IPS-15b (cell line): ENCODE results near the gene GOLPH3.

Source experiments
- H3K27me3 ChIP-seq: one replicate; pipeline ENCODE4 v1.6.1; 2013; ENCODE audit warnings: low read length; ENCODE audit not compliant: control insufficient read depth, insufficient read depth
- H3K36me3 ChIP-seq: one replicate; pipeline ENCODE4 v1.6.1; 2013; ENCODE audit warnings: low read length; ENCODE audit not compliant: control insufficient read depth, insufficient read depth
- H3K4me1 ChIP-seq: one replicate; pipeline ENCODE4 v1.6.1; 2013; ENCODE audit warnings: mild to moderate bottlenecking, low read length; ENCODE audit not compliant: control insufficient read depth, insufficient read depth
- H3K4me3 ChIP-seq: one replicate; pipeline ENCODE4 v1.5.1; 2013; ENCODE audit warnings: low read depth, low read length
- H3K9ac ChIP-seq: one replicate; pipeline ENCODE4 v1.6.1; 2013; ENCODE audit warnings: low read depth, mild to moderate bottlenecking, low read length
- H3K9me3 ChIP-seq: one replicate; pipeline ENCODE4 v1.6.1; 2013; ENCODE audit warnings: mild to moderate bottlenecking, low read length; ENCODE audit not compliant: control insufficient read depth, insufficient read depth

GOLPH3 gene

DNA sequence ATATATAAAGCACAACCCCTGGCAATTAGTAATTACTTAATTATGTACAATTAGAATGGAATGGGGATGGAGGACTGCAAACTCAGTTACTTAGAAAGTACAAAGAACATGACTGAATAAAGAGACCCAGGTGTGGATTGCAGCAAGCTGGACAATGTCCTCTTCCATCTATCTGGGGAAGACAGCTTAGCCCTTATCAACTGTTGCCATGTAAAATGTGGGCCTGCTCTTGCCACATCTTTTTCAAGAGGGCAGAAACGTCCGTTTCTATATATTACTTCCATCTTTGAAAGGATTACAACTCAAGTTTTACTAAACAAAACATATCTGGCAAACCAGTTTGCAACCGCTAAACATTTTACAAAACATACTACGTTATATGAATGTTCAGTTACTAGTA lies 26.2 kb downstream of the GOLPH3 start:
- Histone ChIP-seq H3K36me3 (no peaks in the 10 kb centered on the region), H3K9ac (no peak overlapping the region), H3K27me3 (no peaks in the 10 kb centered on the region), H3K9me3 (no peaks in the 10 kb centered on the region), H3K4me3 (no peak overlapping the region), H3K4me1 (peaks cover 3% of the 10 kb centered on the region)

DNA sequence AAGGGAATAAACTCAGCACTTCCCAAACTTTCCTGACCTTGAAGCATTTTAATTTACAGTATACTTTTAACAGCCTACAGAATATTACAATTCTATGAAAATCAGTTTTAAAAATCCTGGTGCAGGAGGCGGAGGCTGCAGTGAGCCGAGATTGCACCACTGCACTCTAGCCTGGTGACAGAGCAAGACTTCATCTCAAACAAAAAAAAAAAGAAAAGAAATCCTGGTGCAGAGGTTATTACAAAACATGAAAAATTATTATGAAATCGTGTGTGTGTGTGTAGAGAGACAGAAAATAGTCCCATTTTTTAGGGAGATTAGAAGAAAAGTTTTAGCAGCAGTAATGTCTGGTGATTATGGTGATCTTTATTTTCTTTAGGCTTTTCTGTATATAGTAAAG lies 26.9 kb downstream of the GOLPH3 start:
- Histone ChIP-seq H3K4me3 (no peak overlapping the region), H3K4me1 (peaks cover 3% of the 10 kb centered on the region)

DNA sequence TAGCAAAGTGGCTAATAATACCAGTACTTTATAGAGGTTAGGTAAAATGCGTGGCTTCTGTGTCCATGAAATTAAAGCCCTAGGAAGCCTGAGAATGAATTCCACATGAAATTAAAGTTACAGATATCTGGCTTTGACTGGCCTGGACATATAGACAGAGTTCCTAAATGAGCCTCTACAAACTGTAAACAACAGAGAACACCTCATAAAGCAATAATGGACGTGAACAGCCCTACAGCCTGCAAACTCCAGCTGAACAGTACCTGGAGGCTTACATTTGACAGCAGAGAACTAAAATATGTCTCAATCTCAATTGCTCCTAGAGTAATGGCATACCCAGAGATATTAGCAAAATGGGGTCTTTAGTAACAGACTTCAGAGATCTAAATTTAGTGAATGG lies 28.7 kb downstream of the GOLPH3 start:
- H3K4me1 ChIP-seq: peaks cover 3% of the 10 kb centered on the region
- H3K36me3 ChIP-seq: no peaks in the 10 kb centered on the region
- no peak overlapping the region for H3K9ac ChIP-seq
- H3K27me3 ChIP-seq: no peaks in the 10 kb centered on the region
- no peaks in the 10 kb centered on the region for H3K9me3 ChIP-seq
- no peak overlapping the region for H3K4me3 ChIP-seq

More for the DNA sequence above, 26.9 kb downstream of the GOLPH3 start:
- Histone ChIP-seq H3K9me3 (no peaks in the 10 kb centered on the region), H3K36me3 (no peaks in the 10 kb centered on the region), H3K27me3 (no peaks in the 10 kb centered on the region), H3K9ac (no peak overlapping the region)

DNA sequence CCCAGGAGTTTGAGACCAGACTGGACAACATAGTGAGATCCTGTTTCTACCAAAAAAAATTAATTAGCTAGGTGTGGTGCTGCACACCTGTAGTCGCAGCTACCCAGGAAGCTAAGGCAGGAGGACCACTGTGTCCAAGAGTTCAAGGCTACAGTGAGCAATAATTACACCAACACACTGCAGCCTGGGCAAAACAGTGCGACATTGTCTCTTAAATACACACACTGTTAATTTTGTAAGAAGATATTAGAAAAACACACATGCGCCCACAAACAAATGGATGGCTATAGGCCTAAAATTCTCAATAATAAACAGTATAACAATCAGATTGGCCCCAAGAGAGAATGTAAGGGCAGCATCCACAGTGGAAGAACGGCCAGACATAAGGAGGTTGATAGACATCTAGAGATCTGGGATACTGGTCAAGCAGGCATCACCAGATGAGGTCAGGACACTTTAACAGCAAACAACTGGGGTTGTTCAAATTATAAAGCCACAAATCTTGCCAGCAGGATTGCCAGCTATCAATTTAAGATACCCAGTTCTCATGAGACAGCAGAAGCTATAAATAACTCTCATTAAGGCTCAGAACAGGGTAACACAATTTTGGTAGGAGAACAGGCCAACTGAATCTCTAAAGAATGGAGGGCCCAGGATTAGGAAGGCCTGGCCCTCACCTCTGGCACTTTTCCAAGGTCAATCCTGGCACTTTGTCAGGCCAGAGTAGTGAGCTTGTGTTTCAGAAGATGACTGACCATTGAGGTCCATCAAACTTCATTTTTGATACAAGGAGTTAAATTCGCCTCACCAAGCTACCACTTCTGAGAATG lies 29.5 kb downstream of the GOLPH3 start:
- Histone ChIP-seq H3K27me3 (no peaks in the 10 kb centered on the region), H3K4me1 (peaks cover 3% of the 10 kb centered on the region), H3K9ac (no peak overlapping the region), H3K36me3 (no peaks in the 10 kb centered on the region), H3K9me3 (no peaks in the 10 kb centered on the region), H3K4me3 (no peak overlapping the region)

DNA sequence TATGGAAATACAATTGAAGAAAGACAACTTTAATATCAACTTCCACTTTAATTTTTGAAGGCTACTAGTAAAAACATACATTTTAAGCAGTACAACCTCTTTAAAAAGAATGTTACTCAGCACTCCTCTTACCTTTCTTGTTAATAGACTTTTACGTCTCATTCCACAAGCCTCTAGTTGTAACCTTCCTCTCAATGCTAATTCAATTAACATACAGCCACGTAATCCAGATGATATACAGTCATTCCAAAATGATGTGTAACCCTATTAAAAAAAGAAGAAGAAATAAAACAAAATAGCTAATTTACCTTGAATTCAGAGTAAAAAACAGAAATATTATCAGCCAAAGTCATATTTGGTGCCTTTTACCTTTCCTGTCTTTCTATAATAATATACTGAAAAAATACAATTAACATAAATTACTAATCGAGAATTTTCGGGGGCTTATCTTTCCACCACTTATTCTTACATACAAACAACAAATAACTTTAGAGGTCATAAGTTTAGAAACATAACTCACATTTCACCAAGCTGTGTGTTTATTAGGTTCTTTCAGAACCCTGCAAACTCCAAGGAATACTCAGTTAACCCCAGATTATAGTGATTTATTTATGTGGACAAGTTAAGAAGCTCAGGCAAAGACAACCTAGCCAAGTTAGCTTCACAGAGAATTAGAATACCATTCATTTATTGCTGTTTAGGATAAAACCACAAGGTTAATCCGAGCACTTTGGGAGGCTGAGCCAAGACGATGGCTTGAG lies 30.3 kb downstream of the GOLPH3 start:
- no peak overlapping the region for H3K9ac ChIP-seq
- H3K36me3 ChIP-seq: no peaks in the 10 kb centered on the region
- peaks cover 3% of the 10 kb centered on the region for H3K4me1 ChIP-seq
- no peaks in the 10 kb centered on the region for H3K9me3 ChIP-seq
- H3K4me3 ChIP-seq: no peak overlapping the region
- no peaks in the 10 kb centered on the region for H3K27me3 ChIP-seq

DNA sequence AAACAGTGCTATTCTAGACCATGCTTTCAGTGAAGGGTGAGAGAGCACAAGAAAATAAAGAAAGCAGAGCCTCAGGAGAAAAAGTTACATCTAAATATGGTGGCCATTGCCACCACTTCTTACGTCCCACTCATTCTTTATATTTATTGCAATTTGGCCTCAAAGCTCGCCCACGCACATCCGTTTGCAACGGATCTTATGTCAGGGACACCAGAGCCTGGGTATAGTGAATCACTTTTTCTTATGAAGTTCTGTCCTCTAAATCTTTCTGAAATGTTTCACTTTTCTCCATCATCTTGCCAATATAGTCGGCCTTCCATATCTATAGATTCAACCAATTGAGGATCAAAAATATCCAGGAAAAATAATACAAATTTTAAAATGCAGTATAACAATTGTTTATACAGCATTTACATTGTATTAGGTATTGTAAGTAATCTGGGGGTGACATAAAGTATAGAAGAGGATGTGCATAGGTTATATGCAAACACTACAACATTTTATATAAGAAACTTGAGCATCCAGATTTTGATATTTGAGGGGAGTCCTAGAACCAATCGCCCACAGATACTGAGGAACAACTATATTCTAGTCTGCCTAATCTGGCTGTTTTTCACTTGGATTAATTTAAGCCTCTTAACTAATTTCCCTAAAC lies 35.2 kb downstream of the GOLPH3 start:
- no peaks in the 10 kb centered on the region for H3K27me3 ChIP-seq
- H3K36me3 ChIP-seq: peaks cover 4% of the 10 kb centered on the region
- H3K4me3 ChIP-seq: no peak overlapping the region
- no peak overlapping the region for H3K9ac ChIP-seq
- peaks cover 3% of the 10 kb centered on the region for H3K4me1 ChIP-seq
- H3K9me3 ChIP-seq: no peaks in the 10 kb centered on the region

DNA sequence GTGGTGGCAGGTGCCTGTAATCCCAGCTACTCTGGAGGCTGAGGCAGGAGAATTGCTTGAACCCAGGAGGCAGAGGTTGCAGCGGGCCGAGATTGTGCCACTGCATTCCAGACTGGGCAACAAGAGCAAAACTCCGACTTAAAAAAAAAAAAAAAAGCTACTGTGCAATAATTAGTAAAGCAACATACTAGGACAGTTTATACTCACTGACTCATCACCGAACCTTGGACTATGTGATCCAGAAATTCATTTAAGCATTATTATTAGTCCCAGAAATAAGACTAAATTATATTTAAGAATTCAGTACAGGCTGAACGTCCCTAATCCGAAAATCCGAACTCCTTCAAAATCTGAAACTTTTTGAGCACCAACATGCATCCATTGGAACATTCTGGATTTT lies 37.8 kb downstream of the GOLPH3 start:
- no peaks in the 10 kb centered on the region for H3K27me3 ChIP-seq

DNA sequence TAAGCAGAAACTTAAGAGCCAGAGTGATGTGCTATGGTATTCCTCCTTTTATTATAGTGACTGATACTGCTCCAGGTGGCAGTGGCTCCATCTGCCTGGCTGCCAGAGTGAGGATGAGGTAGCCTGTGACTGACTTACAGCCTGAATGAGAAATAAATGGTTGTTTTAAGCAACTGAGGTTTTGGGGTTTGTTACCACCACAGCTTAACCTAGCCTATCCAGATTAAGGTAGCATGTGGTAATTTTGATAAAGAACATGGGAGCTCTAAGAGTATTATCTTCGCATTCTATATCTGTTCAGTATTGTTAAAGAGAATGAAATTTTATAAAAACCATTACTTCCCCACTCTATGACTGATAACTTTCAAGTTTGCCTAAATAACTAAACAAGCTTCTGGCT lies 39.0 kb downstream of the GOLPH3 start:
- Histone ChIP-seq H3K4me1 (no peaks in the 10 kb centered on the region), H3K36me3 (peaks cover 7% of the 10 kb centered on the region), H3K4me3 (no peak overlapping the region)

More for the DNA sequence above, 37.8 kb downstream of the GOLPH3 start:
- Histone ChIP-seq H3K9ac (no peak overlapping the region), H3K4me3 (no peak overlapping the region), H3K4me1 (no peaks in the 10 kb centered on the region), H3K9me3 (no peaks in the 10 kb centered on the region), H3K36me3 (peaks cover 7% of the 10 kb centered on the region)

DNA sequence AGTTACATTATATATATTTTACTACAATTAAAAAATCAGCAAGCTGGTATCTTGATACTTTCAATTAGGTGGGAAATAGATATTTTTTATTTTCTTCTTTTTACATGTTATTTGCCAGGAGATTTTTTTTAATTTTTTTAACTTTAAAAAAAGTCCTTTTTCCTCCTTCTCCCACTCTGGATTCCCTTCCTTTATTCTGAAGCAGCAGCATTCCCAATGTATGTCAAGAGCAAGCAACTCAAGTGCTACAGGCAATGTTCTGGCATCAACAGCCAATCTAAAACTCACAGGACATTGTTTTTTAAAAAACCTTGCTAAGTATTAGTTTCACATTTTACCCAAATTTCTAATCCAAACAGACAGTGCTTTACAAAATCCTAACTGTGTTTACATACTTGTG lies 41.4 kb downstream of the GOLPH3 start:
- H3K9ac ChIP-seq: no peak overlapping the region
- no peaks in the 10 kb centered on the region for H3K9me3 ChIP-seq
- H3K4me1 ChIP-seq: no peaks in the 10 kb centered on the region
- H3K36me3 ChIP-seq: peaks cover 11% of the 10 kb centered on the region
- no peak overlapping the region for H3K4me3 ChIP-seq
- H3K27me3 ChIP-seq: no peaks in the 10 kb centered on the region

More for the DNA sequence above, 39.0 kb downstream of the GOLPH3 start:
- Histone ChIP-seq H3K9me3 (no peaks in the 10 kb centered on the region), H3K9ac (no peak overlapping the region), H3K27me3 (no peaks in the 10 kb centered on the region)

DNA sequence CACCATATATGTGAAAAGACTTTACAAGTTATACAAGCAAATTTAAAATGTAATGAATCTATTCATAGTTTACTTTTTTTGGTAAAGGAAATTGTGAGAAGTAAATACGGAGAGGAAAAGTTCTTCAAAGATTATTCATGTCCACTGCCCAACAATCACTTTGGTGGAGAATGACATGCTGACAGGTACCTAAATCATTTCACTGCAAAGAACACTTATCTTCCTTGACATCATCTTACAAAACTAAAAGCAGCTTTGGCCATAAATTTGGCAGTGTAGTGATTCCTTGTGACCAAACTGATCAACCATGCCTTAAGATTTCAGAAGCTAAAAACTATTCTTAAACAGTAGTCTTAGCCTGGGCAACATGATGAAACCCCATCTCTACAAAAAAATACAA lies 42.5 kb downstream of the GOLPH3 start:
- Histone ChIP-seq H3K36me3 (peaks cover 11% of the 10 kb centered on the region), H3K4me3 (no peak overlapping the region), H3K9me3 (no peaks in the 10 kb centered on the region), H3K27me3 (no peaks in the 10 kb centered on the region), H3K4me1 (no peaks in the 10 kb centered on the region), H3K9ac (no peak overlapping the region)

DNA sequence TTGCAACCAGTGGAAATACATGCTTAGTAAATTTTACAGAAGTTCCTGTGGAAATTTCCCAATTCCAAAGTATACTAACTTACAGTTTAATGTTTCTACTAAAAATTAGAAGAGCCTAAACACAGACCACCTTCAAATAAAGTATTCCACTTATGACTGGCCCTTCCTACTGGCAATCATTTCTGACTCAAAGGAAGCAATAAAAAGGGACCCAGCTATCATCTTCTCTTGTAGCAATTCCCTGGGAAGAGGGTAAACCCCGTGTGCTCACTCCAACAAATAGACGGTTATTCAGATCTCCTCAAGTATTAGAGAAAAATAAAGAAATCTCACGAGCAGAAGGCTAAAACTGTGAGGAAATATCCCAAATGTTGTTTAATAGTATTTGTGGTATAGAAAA lies 43.3 kb downstream of the GOLPH3 start:
- no peak overlapping the region for H3K9ac ChIP-seq
- no peaks in the 10 kb centered on the region for H3K27me3 ChIP-seq
- peaks cover 11% of the 10 kb centered on the region for H3K36me3 ChIP-seq
- H3K9me3 ChIP-seq: no peaks in the 10 kb centered on the region
- no peaks in the 10 kb centered on the region for H3K4me1 ChIP-seq
- H3K4me3 ChIP-seq: no peak overlapping the region
